Activated T-helper 1 cell treated with Interleukin-2 at 50 U/mL for 16 hours (primary cell): ENCODE results near the gene PRRX1.

ENCODE experiments used
- DNase-seq: peaks from one replicate; pipeline ENCODE4 v3.0.0-alpha.2; 2020; ENCODE audit warnings: low read depth

The PRRX1 gene

DNA sequence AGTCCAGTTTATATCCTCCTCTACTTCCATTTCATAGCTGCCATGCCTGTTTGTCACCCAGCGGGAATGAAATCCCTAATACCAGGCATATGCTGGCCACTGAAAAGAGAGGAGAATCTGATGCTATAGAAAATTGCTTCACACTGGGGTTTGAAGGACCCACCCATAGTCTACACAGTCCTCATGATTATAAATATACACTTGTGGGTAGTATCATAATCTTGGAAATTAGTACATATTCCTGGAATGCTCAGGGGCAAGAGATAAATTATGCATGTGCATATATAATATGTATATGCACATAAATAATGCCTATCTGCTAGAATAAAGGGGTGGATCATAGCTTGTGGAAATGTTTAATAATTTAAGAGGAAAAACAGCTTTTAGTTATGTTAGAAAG lies 105.8 kb downstream of the PRRX1 start:
- DNase-seq, result no peak

DNA sequence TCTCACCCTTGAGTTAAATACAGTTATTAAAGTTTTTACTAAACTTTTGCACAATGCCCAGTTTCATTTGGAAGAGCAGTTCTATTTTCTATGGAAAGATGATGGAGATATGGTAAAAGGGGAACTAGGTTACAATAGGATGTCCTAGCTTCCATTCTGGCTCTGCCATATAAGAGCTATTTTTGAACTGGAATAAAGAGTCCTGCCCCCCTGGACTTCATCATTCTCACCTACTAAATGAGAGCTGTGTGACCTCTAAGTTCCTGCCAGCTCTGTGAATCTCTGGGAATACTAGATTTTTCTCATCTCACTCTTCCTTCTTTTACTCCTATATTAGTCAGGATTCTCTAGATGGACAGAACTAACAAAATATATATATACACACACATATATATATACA lies 106.3 kb downstream of the PRRX1 start:
- DNase-seq, result no peak

DNA sequence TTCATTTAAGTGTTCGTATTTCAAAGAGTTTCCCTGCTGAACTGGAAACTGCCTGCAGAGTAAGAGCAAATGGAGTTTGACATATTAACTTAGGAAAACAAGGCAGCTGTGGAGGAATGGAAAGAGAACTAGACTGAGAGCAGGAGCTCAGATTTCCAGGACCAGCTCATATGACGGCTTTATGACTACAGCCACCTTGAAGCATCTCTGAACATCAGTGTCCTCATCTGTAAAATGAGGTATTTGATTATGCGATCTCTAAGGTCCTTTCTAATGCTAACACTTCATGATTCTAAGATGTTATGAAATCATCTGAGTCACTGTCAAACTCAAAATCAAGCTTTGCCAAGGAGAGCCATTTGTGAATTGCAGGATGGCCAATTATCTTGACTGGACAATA lies 112.3 kb downstream of the PRRX1 start:
- DNase-seq, result no peak

DNA sequence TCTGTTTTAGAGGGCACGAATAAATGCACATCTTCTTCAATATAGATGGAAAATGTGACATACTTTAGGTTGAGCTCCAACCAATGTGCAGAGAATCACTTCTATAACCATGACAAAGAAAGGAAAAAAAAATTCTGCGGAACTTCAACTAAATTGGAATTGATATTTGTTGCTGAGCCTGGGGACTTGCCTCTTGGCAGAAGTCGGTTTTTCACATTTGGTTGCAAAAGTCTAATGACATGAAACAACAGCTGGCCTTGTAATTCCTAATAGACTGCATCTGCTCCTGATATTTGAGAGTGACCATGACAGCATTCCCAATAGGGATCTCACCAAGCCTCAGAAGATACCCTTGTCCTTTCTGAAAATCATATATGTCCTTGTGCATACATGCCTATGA lies 112.8 kb downstream of the PRRX1 start:
- no peak for DNase-seq
